Activated effector memory CD4-positive, alpha-beta T cell treated with anti-CD3 and anti-CD28 coated beads, Interleukin-2, amount 50 U/mL, for 16 hours (primary cell): ENCODE results near the gene ITM2C.
A peak's percentile ranks its signal among the peaks of the same experiment; 100 is the strongest.

Experiments
- DNase-seq: peaks from one replicate; pipeline ENCODE4 v3.0.0-alpha.2; 2020

The ITM2C gene

GRCh38 chr2:230864605-230865306 lies at the start of gene ITM2C:
TSS of gene ITM2C (plus strand) at chr2:230864942. CDS start at chr2:230865026, 84 bp downstream.
- DNase-seq: peak; percentile 91

GRCh38 chr2:230815088-230815487 lies 49.7 kb upstream of the ITM2C start:
- DNase-seq: no peak

- DNase-seq: no peak
Observed at GRCh38 chr2:230816735-230817134, 48.0 kb upstream of the ITM2C start.

- no peak for DNase-seq
Observed at GRCh38 chr2:230819433-230819832, 45.3 kb upstream of the ITM2C start.

DNA sequence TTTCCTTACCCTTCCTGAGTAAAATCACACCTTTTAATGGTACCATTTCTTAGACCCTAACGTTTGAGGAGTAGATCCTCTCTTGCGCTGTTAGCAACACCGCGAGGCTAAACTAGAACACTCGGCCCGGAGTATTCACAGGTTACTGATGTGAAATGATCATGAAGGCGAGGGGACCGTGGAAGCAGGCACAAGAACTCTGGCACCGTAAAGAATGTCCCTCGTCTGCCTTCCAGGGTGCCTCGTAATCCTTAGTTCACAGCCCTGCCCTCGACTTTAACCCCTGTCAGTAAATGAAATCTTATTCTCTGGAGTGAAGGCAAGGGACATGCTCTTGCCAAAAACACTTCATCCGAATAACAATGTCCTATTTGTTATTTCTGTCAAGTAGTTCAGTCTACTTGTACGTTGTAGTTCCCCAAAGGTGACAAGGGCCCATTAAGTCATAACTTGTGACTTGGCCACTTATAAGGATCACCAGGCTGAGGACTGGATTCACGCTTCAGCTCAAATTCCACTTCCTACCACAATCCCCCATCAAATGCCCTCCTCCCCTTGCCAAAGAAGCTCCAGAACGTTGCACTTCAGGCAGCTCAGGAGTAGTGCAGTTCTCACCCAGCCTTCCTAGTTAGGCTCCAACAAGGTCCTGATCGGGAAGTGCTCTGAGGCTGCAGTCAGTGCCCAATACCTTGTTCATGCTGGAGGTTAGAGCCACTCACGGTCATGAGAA lies 43.3 kb upstream of the ITM2C start:
- no peak for DNase-seq

DNA sequence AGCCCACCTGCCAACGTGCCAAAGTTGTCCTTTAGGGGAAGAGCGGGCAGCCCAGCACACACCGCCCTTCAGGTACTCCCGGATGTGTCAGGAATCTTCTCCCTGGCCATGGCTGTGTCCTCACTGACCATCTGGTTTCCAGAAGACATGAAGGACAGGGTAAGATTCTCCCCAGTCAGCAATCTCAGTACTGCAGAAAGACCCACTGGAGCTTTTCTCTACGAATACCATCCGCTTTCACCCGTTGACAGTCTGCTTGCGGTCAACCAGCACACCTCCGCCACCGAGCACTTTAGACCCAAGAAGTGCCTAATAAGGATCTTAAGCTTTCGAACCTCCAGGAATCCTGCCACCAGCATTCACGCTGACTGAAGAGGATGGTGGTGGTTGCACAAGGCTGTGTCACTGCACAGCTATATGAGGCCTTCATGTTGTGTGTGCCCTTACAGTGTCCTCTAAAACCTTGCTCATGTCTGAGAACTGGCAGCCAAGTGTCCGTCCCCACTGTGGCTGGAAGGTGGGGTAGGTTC lies 42.7 kb upstream of the ITM2C start:
- no peak for DNase-seq

DNA sequence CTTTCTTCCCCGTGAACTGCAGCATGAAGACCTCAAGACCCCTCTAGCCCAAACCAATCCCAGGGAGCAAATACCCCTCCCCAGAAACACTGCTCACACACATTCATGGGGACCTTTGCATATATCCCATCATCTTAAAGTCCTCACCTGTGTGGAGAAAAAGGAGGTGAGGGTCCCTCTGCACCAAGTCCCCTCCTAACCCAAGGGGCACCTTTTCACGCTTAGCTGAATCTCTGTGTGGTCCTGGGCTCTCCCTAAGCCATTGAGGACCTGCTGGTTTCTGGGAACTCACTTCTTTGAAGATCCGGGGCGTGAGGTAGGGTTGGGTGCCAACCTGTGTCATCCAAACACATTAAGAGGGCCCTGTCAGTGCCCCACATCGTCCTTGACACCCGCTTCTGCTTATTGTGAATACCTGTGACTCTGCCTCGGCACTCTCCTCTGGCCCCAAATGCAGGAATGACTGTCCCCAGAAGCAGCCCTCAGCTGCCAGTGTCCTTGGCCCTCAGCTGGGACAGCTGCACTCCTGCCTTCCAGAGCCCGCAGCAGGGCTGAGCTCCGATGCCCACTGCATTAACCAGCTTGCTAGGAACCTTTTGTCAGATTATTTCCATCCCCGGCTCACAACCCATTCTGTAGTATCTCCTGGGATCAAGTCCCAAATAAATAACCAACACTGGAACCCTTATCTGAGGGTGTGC lies 41.3 kb upstream of the ITM2C start:
- no peak for DNase-seq

GRCh38 chr2:230824406-230824978 lies 40.2 kb upstream of the ITM2C start:
- peak; percentile 75 for DNase-seq

GRCh38 chr2:230825354-230825753 lies 39.4 kb upstream of the ITM2C start:
- DNase-seq: no peak

GRCh38 chr2:230827774-230828271 lies 36.9 kb upstream of the ITM2C start:
- DNase-seq: no peak

GRCh38 chr2:230828272-230828961 lies 36.3 kb upstream of the ITM2C start:
- no peak for DNase-seq

- no peak for DNase-seq
Observed at GRCh38 chr2:230829293-230829692, 35.4 kb upstream of the ITM2C start.

GRCh38 chr2:230829959-230830358 lies 34.8 kb upstream of the ITM2C start:
- no peak for DNase-seq

DNA sequence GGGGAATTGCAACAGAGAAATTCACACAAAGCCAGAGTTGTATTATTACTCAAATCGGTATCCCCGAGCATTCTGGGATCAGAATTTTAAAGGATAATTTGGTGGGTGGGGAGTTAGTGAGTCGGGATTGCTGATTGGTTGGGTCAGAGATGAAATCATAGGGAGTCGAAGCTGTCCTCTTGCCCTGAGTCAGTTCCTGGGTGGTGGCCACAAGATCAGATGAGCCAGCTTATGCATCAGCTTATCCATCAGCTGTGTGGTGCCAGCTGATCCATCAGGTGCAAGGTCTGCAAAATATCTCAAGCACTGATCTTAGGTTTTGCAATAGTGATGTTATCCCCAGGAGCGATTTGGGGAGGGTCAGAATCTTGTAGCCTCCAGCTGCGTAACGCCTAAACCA lies 34.3 kb upstream of the ITM2C start:
- DNase-seq: no peak

DNA sequence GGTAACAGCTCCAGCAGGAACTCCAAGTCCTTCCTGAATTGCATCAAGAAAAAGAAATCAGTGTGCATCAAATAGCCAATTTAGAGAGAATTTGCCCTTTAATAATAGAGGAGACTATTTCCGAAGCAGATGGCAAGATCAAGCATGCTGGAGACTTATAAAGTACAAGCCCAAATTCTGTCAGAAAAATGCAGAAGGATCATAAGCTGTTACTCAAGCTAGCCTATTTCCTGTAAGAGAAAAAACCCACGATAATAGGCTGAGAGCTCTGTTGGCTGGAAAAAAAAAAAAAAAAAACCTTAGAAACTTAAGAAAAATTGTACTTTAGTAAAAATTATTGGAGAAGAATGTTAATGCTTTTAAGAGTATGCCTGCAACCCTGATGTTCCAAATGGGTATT lies 24.4 kb upstream of the ITM2C start:
- no peak for DNase-seq

GRCh38 chr2:230842473-230842872 lies 22.3 kb upstream of the ITM2C start:
- DNase-seq: no peak

GRCh38 chr2:230843132-230843531 lies 21.6 kb upstream of the ITM2C start:
- no peak for DNase-seq

DNA sequence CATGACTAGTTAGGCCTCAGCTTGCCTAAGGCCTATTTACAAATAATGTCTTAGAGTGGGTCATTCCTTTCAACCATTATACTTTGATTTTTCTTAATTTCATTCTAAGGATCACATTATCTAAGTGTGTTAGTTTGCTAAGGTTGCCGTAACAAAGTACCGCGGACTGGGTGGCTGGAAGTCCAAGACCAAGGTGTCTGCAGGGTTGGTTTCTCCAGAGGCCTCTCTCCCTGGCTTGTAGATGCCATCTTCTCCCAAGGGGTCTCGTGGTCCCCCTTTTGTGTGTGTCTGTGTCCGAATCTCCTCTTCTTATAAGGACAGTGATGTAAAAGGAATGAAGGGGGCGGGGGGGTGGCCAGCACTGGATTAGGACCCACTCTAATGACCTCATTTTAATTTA lies 18.4 kb upstream of the ITM2C start:
- DNase-seq: no peak

- DNase-seq: peak; percentile 96
Observed at GRCh38 chr2:230847883-230848388, 16.8 kb upstream of the ITM2C start.

GRCh38 chr2:230849633-230850357 lies 14.9 kb upstream of the ITM2C start:
- DNase-seq: peak; percentile 92

- DNase-seq: no peak
Observed at GRCh38 chr2:230850358-230850658, 14.4 kb upstream of the ITM2C start.

GRCh38 chr2:230852113-230852512 lies 12.6 kb upstream of the ITM2C start:
- no peak for DNase-seq
